ENCODE data around the gene LAMTOR2.

GRCh38 chr1:156020293-156021092 is 34.1 kb upstream of the LAMTOR2 start, which contains the start of gene SSR2:
- no peak for TF ChIP-seq CTCF (IDR thresholded peaks at IDR 0.05)
- no peak for TF ChIP-seq EZH2 (IDR thresholded peaks at IDR 0.05)
- TF ChIP-seq EZH2phosphoT487 (IDR thresholded peaks at IDR 0.05), result no peak

All from neural progenitor cell (in vitro differentiated cells).